ES-I3 (cell line): Measurements from ENCODE around the gene DNAI2.

Source experiments
- H3K36me3 ChIP-seq: 2 replicates; pipeline ENCODE4 v1.6.1; 2013; ENCODE audit warnings: mild to moderate bottlenecking, low read length, control low read depth, moderate library complexity; ENCODE audit not compliant: insufficient read depth
- H3K4me1 ChIP-seq: 2 replicates; pipeline ENCODE4 v1.6.1; 2013; ENCODE audit warnings: mild to moderate bottlenecking, control low read depth, low read length; ENCODE audit not compliant: insufficient read depth
- H3K9ac ChIP-seq: 2 replicates; pipeline ENCODE4 v1.6.1; 2013; ENCODE audit warnings: low read depth, mild to moderate bottlenecking, low read length, moderate library complexity
- H3K9me3 ChIP-seq: 2 replicates; pipeline ENCODE4 v1.6.1; 2013; ENCODE audit warnings: mild to moderate bottlenecking, low read length, moderate library complexity; ENCODE audit not compliant: control insufficient read depth, insufficient read depth

The DNAI2 gene

GRCh38 chr17:74295625-74296547, 21.9 kb downstream of the DNAI2 start:
- Histone ChIP-seq H3K4me1 (peaks cover 6% of the 10 kb centered on the region; the same call in 1 of the 2 replicates), H3K9me3 (no peaks in the 10 kb centered on the region), H3K9ac (no peak overlapping the region), H3K36me3 (no peaks in the 10 kb centered on the region)

- H3K36me3 ChIP-seq, result no peaks in the 10 kb centered on the region
- H3K9ac ChIP-seq, result no peak overlapping the region
- no peaks in the 10 kb centered on the region for H3K9me3 ChIP-seq
- peaks cover 6% of the 10 kb centered on the region; the same call in 1 of the 2 replicates for H3K4me1 ChIP-seq
Observed at GRCh38 chr17:74296548-74296936, 22.5 kb downstream of the DNAI2 start.

- no peaks in the 10 kb centered on the region for H3K9me3 ChIP-seq
- peaks cover 6% of the 10 kb centered on the region; the same call in 1 of the 2 replicates for H3K4me1 ChIP-seq
- H3K36me3 ChIP-seq, result no peaks in the 10 kb centered on the region
- no peak overlapping the region for H3K9ac ChIP-seq
Observed at GRCh38 chr17:74297941-74298340, 23.9 kb downstream of the DNAI2 start.

- H3K4me1 ChIP-seq, result peaks cover 6% of the 10 kb centered on the region; the same call in 1 of the 2 replicates
- H3K9me3 ChIP-seq, result no peaks in the 10 kb centered on the region
- H3K9ac ChIP-seq, result no peak overlapping the region
- H3K36me3 ChIP-seq, result no peaks in the 10 kb centered on the region
Observed at GRCh38 chr17:74298778-74299177, 24.7 kb downstream of the DNAI2 start.

GRCh38 chr17:74299226-74300009, 25.4 kb downstream of the DNAI2 start:
- no peak overlapping the region for H3K9ac ChIP-seq
- peaks cover 6% of the 10 kb centered on the region; the same call in 1 of the 2 replicates for H3K4me1 ChIP-seq
- no peaks in the 10 kb centered on the region for H3K36me3 ChIP-seq
- H3K9me3 ChIP-seq, result no peaks in the 10 kb centered on the region

GRCh38 chr17:74303305-74303704, 29.3 kb downstream of the DNAI2 start:
- Histone ChIP-seq H3K9ac (no peak overlapping the region), H3K36me3 (no peaks in the 10 kb centered on the region), H3K9me3 (no peaks in the 10 kb centered on the region), H3K4me1 (no peaks in the 10 kb centered on the region)

- no peaks in the 10 kb centered on the region for H3K9me3 ChIP-seq
- H3K36me3 ChIP-seq, result no peaks in the 10 kb centered on the region
- H3K9ac ChIP-seq, result no peak overlapping the region
- no peaks in the 10 kb centered on the region for H3K4me1 ChIP-seq
Observed at GRCh38 chr17:74304184-74304583, 30.1 kb downstream of the DNAI2 start.

- no peak overlapping the region for H3K9ac ChIP-seq
- H3K9me3 ChIP-seq, result no peaks in the 10 kb centered on the region
- no peaks in the 10 kb centered on the region for H3K4me1 ChIP-seq
- H3K36me3 ChIP-seq, result no peaks in the 10 kb centered on the region
Observed at GRCh38 chr17:74305865-74306654, 32.0 kb downstream of the DNAI2 start.

GRCh38 chr17:74307984-74308773, 34.1 kb downstream of the DNAI2 start:
- Histone ChIP-seq H3K36me3 (no peaks in the 10 kb centered on the region), H3K4me1 (no peaks in the 10 kb centered on the region), H3K9ac (no peak overlapping the region), H3K9me3 (no peaks in the 10 kb centered on the region)

GRCh38 chr17:74309902-74310301, 35.9 kb downstream of the DNAI2 start:
- Histone ChIP-seq H3K9ac (no peak overlapping the region), H3K4me1 (no peaks in the 10 kb centered on the region), H3K9me3 (no peaks in the 10 kb centered on the region), H3K36me3 (no peaks in the 10 kb centered on the region)

- no peak overlapping the region for H3K9ac ChIP-seq
- no peaks in the 10 kb centered on the region for H3K9me3 ChIP-seq
- no peaks in the 10 kb centered on the region for H3K36me3 ChIP-seq
- H3K4me1 ChIP-seq, result no peaks in the 10 kb centered on the region
Observed at GRCh38 chr17:74314877-74315276, 40.8 kb downstream of the DNAI2 start.

GRCh38 chr17:74316220-74316619, 42.2 kb downstream of the DNAI2 start:
- Histone ChIP-seq H3K36me3 (no peaks in the 10 kb centered on the region), H3K9me3 (no peaks in the 10 kb centered on the region), H3K4me1 (no peaks in the 10 kb centered on the region), H3K9ac (no peak overlapping the region)

GRCh38 chr17:74317071-74317470, 43.0 kb downstream of the DNAI2 start:
- Histone ChIP-seq H3K9ac (no peak overlapping the region), H3K36me3 (no peaks in the 10 kb centered on the region), H3K9me3 (no peaks in the 10 kb centered on the region), H3K4me1 (no peaks in the 10 kb centered on the region)
